HL-60 (cell line): ENCODE data around the gene GRK2.

ENCODE experiments used
- POLR2AphosphoS5 ChIP-seq: IDR thresholded peaks from 2 replicates; pipeline ENCODE4 v1.6.1; 2012; ENCODE audit warnings: low read depth
- TF ChIP-seq, protein P1 (sequence below): IDR thresholded peaks from one replicate; pipeline ENCODE4 v1.5.1; 2011; ENCODE audit warnings: low read length, control low read depth, inconsistent platforms; ENCODE audit not compliant: insufficient read depth
- TF ChIP-seq, protein P2 (sequence below): IDR thresholded peaks from 2 replicates; pipeline ENCODE4 v1.6.1; 2012; ENCODE audit warnings: low read depth; ENCODE audit not compliant: insufficient replicate concordance

DNA sequence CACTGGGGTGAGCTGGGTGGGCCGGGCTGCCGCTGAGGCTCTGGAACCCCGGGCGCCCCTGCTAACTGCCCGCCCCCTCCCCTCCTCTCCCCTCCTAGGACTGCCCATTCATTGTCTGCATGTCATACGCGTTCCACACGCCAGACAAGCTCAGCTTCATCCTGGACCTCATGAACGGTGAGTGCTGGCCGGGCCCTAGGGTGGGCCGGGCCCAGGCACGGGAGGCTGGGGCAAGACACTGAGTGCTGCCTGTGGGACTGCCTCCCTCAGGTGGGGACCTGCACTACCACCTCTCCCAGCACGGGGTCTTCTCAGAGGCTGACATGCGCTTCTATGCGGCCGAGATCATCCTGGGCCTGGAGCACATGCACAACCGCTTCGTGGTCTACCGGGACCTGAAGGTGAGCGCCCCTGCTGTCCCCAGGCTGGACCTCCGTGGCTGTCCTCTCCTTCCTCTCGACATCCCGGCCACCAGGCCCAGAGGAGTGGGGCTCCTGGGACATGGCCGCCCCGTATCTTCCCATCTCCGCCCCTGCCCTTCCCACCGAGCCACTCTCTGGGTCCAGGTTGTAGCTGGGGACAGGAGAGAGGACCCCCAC is 15.4 kb downstream of the GRK2 start:
- TF ChIP-seq, protein P1, sequence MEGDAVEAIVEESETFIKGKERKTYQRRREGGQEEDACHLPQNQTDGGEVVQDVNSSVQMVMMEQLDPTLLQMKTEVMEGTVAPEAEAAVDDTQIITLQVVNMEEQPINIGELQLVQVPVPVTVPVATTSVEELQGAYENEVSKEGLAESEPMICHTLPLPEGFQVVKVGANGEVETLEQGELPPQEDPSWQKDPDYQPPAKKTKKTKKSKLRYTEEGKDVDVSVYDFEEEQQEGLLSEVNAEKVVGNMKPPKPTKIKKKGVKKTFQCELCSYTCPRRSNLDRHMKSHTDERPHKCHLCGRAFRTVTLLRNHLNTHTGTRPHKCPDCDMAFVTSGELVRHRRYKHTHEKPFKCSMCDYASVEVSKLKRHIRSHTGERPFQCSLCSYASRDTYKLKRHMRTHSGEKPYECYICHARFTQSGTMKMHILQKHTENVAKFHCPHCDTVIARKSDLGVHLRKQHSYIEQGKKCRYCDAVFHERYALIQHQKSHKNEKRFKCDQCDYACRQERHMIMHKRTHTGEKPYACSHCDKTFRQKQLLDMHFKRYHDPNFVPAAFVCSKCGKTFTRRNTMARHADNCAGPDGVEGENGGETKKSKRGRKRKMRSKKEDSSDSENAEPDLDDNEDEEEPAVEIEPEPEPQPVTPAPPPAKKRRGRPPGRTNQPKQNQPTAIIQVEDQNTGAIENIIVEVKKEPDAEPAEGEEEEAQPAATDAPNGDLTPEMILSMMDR, result no peak
- no peak for TF ChIP-seq POLR2AphosphoS5
- TF ChIP-seq, protein P2, sequence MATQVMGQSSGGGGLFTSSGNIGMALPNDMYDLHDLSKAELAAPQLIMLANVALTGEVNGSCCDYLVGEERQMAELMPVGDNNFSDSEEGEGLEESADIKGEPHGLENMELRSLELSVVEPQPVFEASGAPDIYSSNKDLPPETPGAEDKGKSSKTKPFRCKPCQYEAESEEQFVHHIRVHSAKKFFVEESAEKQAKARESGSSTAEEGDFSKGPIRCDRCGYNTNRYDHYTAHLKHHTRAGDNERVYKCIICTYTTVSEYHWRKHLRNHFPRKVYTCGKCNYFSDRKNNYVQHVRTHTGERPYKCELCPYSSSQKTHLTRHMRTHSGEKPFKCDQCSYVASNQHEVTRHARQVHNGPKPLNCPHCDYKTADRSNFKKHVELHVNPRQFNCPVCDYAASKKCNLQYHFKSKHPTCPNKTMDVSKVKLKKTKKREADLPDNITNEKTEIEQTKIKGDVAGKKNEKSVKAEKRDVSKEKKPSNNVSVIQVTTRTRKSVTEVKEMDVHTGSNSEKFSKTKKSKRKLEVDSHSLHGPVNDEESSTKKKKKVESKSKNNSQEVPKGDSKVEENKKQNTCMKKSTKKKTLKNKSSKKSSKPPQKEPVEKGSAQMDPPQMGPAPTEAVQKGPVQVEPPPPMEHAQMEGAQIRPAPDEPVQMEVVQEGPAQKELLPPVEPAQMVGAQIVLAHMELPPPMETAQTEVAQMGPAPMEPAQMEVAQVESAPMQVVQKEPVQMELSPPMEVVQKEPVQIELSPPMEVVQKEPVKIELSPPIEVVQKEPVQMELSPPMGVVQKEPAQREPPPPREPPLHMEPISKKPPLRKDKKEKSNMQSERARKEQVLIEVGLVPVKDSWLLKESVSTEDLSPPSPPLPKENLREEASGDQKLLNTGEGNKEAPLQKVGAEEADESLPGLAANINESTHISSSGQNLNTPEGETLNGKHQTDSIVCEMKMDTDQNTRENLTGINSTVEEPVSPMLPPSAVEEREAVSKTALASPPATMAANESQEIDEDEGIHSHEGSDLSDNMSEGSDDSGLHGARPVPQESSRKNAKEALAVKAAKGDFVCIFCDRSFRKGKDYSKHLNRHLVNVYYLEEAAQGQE, result no peak
